ENCODE data around the gene ZBTB44.

ZBTB44 gene

GRCh38 chr11:130209954-130210854 is 104.5 kb downstream of the ZBTB44 start:
- no peak overlapping the region for H3K4me3 ChIP-seq (ENCODE audit: severe bottlenecking)
- no peaks in the 10 kb centered on the region for H3K27me3 ChIP-seq (ENCODE audit: insufficient read depth, poor library complexity, severe bottlenecking)
- H3K36me3 ChIP-seq (ENCODE audit: low read depth) = peaks cover 5% of the 10 kb centered on the region; the same call in 1 of the 2 replicates
- H3K9me3 ChIP-seq (ENCODE audit: severe bottlenecking) = no peaks in the 10 kb centered on the region
- ATAC-seq (ENCODE audit: low read depth) (no peak), DNase-seq (ENCODE audit: low spot score) (peak; percentile 55)
- no peak for TF ChIP-seq CTCF (IDR thresholded peaks at IDR 0.05; ENCODE audit: poor library complexity, severe bottlenecking)
- H3K4me1 ChIP-seq (ENCODE audit: insufficient read depth, poor library complexity, severe bottlenecking) = no peaks in the 10 kb centered on the region
- no peak overlapping the region for H3K27ac ChIP-seq (ENCODE audit: poor library complexity, severe bottlenecking)

- H3K9me3 ChIP-seq (ENCODE audit: severe bottlenecking) = no peaks in the 10 kb centered on the region
- peak; percentile 51 for DNase-seq (ENCODE audit: low spot score)
- H3K4me1 ChIP-seq (ENCODE audit: insufficient read depth, poor library complexity, severe bottlenecking) = no peaks in the 10 kb centered on the region
- TF ChIP-seq CTCF (IDR thresholded peaks at IDR 0.05; ENCODE audit: poor library complexity, severe bottlenecking) = no peak
- peaks cover 7% of the 10 kb centered on the region; the same call in 1 of the 2 replicates for H3K36me3 ChIP-seq (ENCODE audit: low read depth)
- ATAC-seq (ENCODE audit: low read depth) = no peak
- H3K27ac ChIP-seq (ENCODE audit: poor library complexity, severe bottlenecking) = no peak overlapping the region
- no peak overlapping the region for H3K4me3 ChIP-seq (ENCODE audit: severe bottlenecking)
- H3K27me3 ChIP-seq (ENCODE audit: insufficient read depth, poor library complexity, severe bottlenecking) = no peaks in the 10 kb centered on the region
Observed at GRCh38 chr11:130209128-130209932, 105.4 kb downstream of the ZBTB44 start.

GRCh38 chr11:130208241-130209127 is 106.2 kb downstream of the ZBTB44 start:
- no peak overlapping the region for H3K27ac ChIP-seq (ENCODE audit: poor library complexity, severe bottlenecking)
- DNase-seq (ENCODE audit: low spot score) (no peak), ATAC-seq (ENCODE audit: low read depth) (no peak)
- H3K9me3 ChIP-seq (ENCODE audit: severe bottlenecking) = no peaks in the 10 kb centered on the region
- no peaks in the 10 kb centered on the region for H3K27me3 ChIP-seq (ENCODE audit: insufficient read depth, poor library complexity, severe bottlenecking)
- TF ChIP-seq CTCF (IDR thresholded peaks at IDR 0.05; ENCODE audit: poor library complexity, severe bottlenecking) = no peak
- H3K4me3 ChIP-seq (ENCODE audit: severe bottlenecking) = no peak overlapping the region
- no peaks in the 10 kb centered on the region for H3K4me1 ChIP-seq (ENCODE audit: insufficient read depth, poor library complexity, severe bottlenecking)
- peaks cover 11% of the 10 kb centered on the region; the same call in 1 of the 2 replicates for H3K36me3 ChIP-seq (ENCODE audit: low read depth)

- H3K27ac ChIP-seq (ENCODE audit: poor library complexity, severe bottlenecking) = no peak overlapping the region
- H3K27me3 ChIP-seq (ENCODE audit: insufficient read depth, poor library complexity, severe bottlenecking) = no peaks in the 10 kb centered on the region
- H3K36me3 ChIP-seq (ENCODE audit: low read depth) = peaks cover 14% of the 10 kb centered on the region
- DNase-seq (ENCODE audit: low spot score) = peak; percentile 31
- ATAC-seq (ENCODE audit: low read depth) = no peak
- no peaks in the 10 kb centered on the region for H3K9me3 ChIP-seq (ENCODE audit: severe bottlenecking)
- TF ChIP-seq CTCF (IDR thresholded peaks at IDR 0.05; ENCODE audit: poor library complexity, severe bottlenecking) = no peak
- no peaks in the 10 kb centered on the region for H3K4me1 ChIP-seq (ENCODE audit: insufficient read depth, poor library complexity, severe bottlenecking)
- no peak overlapping the region for H3K4me3 ChIP-seq (ENCODE audit: severe bottlenecking)
Observed at GRCh38 chr11:130206141-130206540, 108.6 kb downstream of the ZBTB44 start.
